ENCODE data around the gene ODAPH.
A peak's percentile ranks its signal among the peaks of the same experiment; 100 is the strongest.
"Not testable (repeated sequence)": the region's sequence is repeated elsewhere in the genome, so short reads cannot be mapped to it uniquely, and the experiment has no call there.

The ODAPH gene, protein sequence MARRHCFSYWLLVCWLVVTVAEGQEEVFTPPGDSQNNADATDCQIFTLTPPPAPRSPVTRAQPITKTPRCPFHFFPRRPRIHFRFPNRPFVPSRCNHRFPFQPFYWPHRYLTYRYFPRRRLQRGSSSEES

DNA sequence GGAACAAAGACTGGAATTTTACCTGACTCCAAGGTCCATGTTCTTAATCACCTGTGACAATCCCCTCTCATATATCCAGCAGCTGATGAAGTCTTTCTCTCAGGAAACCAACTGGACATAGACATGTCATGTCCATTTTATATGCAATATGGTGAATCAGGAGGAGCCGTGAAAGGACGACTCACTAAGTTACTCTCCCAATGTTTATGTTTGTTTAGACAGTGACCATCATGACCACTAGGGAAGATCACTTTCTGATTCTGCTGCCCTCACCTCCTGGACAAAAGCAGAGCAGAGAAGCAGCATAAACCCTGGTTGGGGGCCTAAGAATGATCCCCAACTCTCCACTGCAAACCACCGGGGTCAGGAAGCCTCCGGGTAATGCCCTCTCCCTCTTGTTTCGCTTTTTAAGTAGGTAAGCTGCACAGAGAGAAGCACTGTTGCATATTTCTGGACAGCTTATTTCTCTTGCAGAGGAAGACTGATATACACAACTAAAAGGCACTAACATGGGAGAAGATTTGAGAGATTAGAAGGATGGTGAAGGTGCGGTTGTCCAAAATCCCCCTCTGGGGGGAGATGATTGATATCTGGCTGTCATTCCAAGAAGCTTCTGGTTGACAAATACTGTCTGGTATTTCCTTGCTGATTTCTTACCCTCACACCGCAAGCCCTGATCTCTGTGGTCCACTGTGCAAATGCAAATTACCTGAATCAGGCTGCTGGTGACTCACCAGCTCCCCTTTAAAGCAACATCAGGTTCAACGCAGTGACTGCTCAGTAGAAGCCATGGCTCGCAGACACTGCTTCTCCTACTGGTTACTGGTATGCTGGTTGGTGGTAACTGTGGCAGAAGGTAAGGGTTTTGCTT lies at the start of gene ODAPH:
Gene ODAPH (plus strand): TSS at position 773 of the 871 bp plus-strand sequence. CDS start 17 bp downstream, at position 790.
- DNase-seq (ENCODE audit: extremely low read depth, low read depth): no peak
- TF ChIP-seq, protein P1, sequence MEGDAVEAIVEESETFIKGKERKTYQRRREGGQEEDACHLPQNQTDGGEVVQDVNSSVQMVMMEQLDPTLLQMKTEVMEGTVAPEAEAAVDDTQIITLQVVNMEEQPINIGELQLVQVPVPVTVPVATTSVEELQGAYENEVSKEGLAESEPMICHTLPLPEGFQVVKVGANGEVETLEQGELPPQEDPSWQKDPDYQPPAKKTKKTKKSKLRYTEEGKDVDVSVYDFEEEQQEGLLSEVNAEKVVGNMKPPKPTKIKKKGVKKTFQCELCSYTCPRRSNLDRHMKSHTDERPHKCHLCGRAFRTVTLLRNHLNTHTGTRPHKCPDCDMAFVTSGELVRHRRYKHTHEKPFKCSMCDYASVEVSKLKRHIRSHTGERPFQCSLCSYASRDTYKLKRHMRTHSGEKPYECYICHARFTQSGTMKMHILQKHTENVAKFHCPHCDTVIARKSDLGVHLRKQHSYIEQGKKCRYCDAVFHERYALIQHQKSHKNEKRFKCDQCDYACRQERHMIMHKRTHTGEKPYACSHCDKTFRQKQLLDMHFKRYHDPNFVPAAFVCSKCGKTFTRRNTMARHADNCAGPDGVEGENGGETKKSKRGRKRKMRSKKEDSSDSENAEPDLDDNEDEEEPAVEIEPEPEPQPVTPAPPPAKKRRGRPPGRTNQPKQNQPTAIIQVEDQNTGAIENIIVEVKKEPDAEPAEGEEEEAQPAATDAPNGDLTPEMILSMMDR (IDR thresholded peaks at IDR 0.05; ENCODE audit: low read depth, low read length, missing control alignments): no peak
- no peak within 1 kb of the TSS for H3K4me3 ChIP-seq (replicated peaks; ENCODE audit: low read depth, low read length)

DNA sequence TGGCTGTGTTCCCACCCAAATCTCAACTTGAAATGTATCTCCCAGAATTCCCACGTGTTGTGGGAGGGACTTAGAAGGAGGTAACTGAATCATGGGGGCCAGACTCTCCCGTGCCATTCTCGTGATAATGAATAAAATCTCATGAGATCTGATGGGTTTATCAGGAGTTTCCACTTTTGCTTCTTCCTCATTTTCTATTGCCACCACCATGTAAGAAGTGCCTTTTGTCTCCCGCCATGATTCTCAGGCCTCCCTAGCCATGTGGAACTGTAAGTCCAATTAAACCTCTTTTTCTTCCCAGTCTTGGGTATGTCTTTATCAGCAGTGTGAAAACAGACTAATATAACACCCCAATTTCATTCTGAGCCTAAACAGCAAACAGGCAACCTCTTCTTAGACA lies 46.3 kb upstream of the ODAPH start:
- H3K4me3 ChIP-seq (replicated peaks; ENCODE audit: low read depth, low read length); DNase-seq (ENCODE audit: extremely low read depth, low read depth): not testable (repeated sequence)

DNA sequence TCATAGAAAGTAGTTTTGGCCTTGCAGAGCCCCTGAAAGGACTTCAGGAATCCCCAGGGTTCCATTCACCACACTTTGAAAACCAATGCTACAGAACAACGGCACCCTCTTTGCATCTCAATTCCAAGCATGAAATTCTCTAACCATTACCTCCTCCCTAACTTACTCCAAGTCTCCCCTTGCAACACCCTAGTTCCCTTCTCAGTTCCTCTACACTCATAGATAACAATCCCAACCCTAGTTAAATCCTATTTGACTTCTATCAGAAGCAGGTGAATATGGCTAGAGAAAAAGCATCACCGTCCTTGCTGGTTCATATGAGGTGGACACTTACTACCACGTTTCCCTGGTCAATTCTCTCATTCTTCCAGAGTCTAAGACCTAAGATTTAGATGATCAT lies 44.0 kb upstream of the ODAPH start:
- TF ChIP-seq, protein P1 (IDR thresholded peaks at IDR 0.05; ENCODE audit: low read depth, low read length, missing control alignments): no peak
- DNase-seq (ENCODE audit: extremely low read depth, low read depth): no peak
- peak overlapping the region; percentile 69 for H3K4me3 ChIP-seq (replicated peaks; ENCODE audit: low read depth, low read length)

DNA sequence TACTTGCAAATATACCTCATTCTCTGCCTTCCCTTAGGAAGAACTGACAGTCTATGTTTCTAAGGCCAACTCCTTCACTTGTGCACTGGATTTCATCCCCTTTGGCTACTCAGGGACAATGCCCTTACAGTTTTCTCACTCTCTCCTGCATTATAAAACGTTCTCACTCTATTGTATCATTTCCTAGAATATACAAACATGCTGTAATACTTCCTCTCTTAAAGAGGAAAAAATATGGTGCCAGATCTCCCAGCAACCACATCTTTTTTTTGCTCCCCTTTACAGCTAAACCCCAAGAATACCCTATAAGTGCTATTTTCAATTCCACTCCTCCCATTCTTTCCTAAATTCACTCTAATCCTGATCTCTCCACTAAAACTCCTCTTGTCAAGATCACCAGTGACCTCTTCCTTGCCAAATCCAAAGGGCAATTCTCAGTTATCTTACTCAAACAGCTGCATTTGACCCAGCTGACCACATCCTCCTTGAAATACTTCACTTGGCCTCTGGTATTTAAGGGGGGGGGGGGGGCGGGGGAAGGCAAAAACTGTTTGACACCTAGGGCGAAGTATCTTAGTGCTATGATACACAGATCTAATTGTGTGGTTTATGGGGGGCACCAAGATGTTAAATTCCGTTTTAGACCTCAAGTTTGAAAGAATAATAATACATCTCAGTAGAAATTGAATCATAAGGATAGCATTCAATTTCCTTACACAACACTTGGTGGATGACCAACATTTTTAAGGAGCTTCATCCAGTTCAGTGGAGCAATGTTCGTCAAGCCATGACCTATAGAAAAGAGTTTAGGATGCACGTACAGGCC lies 43.3 kb upstream of the ODAPH start:
- no peak for DNase-seq (ENCODE audit: extremely low read depth, low read depth)
- TF ChIP-seq, protein P1 (IDR thresholded peaks at IDR 0.05; ENCODE audit: low read depth, low read length, missing control alignments): no peak
- peak overlapping the region; percentile 69 for H3K4me3 ChIP-seq (replicated peaks; ENCODE audit: low read depth, low read length)

DNA sequence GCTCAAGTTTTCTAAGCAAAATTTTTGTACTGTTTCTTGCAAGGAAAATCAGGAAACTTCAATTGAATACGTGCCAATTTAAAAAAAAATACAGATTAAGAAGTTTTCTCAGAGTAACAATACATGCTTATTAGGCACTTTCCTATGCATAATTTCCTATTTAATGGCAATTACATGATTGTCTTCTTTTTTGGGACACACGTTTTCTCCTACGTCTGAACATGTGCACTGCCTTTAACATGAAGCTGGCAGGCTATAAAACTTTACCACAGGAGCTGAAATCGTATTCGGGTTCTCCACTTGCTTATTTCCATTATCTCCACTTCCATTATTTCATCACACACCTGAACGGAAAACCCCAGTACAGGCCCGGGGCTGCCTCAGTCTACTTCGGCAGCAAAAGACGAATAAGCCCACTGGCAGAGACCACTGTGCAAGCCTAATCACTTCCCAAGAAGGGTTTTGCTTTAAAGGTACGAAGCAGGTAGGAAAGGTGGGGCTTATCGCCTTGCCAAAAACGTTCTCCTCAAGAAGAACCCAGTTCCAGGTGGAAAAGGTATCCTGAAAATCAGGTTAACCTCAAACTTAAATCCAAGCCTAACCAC lies 42.2 kb upstream of the ODAPH start:
- no peak for DNase-seq (ENCODE audit: extremely low read depth, low read depth)
- TF ChIP-seq, protein P1 (IDR thresholded peaks at IDR 0.05; ENCODE audit: low read depth, low read length, missing control alignments): no peak
- peak overlapping the region; percentile 69 for H3K4me3 ChIP-seq (replicated peaks; ENCODE audit: low read depth, low read length)

DNA sequence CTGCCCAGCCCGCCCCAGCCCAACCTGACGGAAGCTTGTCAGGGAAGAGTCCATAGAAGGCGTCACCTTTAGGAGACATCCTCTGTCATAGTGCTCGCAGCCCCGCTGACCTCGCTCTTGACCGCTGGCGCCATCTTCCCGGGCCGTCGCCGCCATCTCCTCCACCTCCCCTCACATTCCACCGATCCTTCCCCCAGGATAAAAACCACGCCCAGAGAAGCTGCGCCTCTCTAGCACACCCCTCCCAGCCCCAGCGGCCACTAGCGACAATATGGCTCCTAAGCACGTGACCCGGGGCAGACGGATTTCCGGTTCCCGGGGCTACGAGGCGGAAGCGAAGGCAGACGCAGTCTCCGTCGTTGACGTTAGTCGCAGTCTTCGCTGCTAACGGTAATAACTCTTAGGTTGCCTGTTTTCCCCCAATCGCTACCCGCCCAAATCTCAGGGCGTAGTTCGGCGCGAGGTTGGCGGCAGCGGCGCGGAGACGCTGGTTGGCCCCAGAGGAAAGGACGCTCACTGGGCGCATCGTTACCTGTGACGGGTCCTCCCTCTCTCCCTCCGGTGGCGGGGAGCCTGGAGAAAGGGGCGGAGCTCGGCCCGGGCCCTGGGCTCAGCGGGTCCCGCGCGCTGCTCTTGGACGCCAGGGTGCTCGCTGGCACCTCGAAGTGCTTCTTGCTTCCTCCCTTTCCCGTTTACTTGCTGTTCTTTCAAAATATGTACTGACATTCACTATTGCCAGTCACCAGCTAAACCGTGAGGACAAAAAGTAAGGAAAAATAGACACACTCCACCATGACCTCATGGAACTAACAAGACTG lies 41.5 kb upstream of the ODAPH start, which contains the start of the genes RCHY1 and THAP6:
Gene RCHY1 (minus strand): TSS at position 273 of the 818 bp plus-strand sequence. CDS start 117 bp downstream, at position 156.
Gene THAP6 (plus strand): TSS at position 343 of the 818 bp plus-strand sequence. CDS start 980 bp downstream, outside the sequence.
- peak; percentile 91 for DNase-seq (ENCODE audit: extremely low read depth, low read depth)
- TF ChIP-seq, protein P1 (IDR thresholded peaks at IDR 0.05; ENCODE audit: low read depth, low read length, missing control alignments): no peak
- peak within 1 kb of the TSS; percentile 69 for H3K4me3 ChIP-seq (replicated peaks; ENCODE audit: low read depth, low read length)
